Keratinocyte (primary cell): ENCODE measurements around the gene EFNB3. TPM values are rescaled to one million over a fixed set of nuclear protein-coding genes. Genes with fewer than 3 reads are reported as not detected.

ENCODE experiments used
- DNase-seq: peaks from one replicate; pipeline ENCODE4 v3.0.0-alpha.2; 2011; ENCODE audit warnings: low read depth, missing footprints, low spot score
- FAIRE-seq: peaks from 2 replicates; lab custom pipeline; 2011; peaks lifted over from hg19 to GRCh38; lab: Jason Lieb, UNC
- H2AFZ ChIP-seq: 2 replicates; pipeline ENCODE4 v1.6.0; 2012; ENCODE audit warnings: low read length, control low read depth, inconsistent platforms; ENCODE audit not compliant: control insufficient read depth
- H3K27ac ChIP-seq: 2 replicates; pipeline ENCODE4 v1.5.1; 2011; ENCODE audit warnings: low read length; ENCODE audit not compliant: control insufficient read depth, insufficient read depth
- H3K27me3 ChIP-seq: 3 replicates; pipeline ENCODE4 v1.6.0; 2011; ENCODE audit warnings: low read length; ENCODE audit not compliant: control insufficient read depth, insufficient read depth; ENCODE audit errors: extremely low read depth
- H3K36me3 ChIP-seq, 2 experiments: 2 replicates in 1 of 2; 3 replicates in 1 of 2; pipeline ENCODE4 v1.5.1; 2011; ENCODE audit warnings: low read length in 2 of 2, mild to moderate bottlenecking in 1 of 2; ENCODE audit not compliant: control insufficient read depth in 2 of 2, insufficient read depth in 2 of 2; ENCODE audit errors: extremely low read depth in 1 of 2
- H3K4me1 ChIP-seq: 3 replicates; pipeline ENCODE4 v1.5.1; 2011; ENCODE audit warnings: low read length; ENCODE audit not compliant: control insufficient read depth, insufficient read depth; ENCODE audit errors: extremely low read depth
- H3K4me2 ChIP-seq: 3 replicates; pipeline ENCODE4 v1.6.0; 2011; ENCODE audit warnings: low read depth, low read length; ENCODE audit not compliant: control insufficient read depth, insufficient read depth; ENCODE audit errors: extremely low read depth
- H3K4me3 ChIP-seq, 3 experiments: fragments of 200-600 bp in 1 of 3; sonication (generic) in 1 of 3; 2 replicates in 2 of 3; 3 replicates in 1 of 3; pipeline ENCODE4 v1.5.1; 2011 to 2016; ENCODE audit warnings: low read length in 3 of 3, mild to moderate bottlenecking in 3 of 3, control low read depth in 2 of 3, inconsistent platforms in 1 of 3, low read depth in 1 of 3, mixed read lengths in 1 of 3, mixed run types in 1 of 3, moderate library complexity in 1 of 3; ENCODE audit not compliant: control insufficient read depth in 2 of 3, insufficient read depth in 2 of 3; ENCODE audit errors: extremely low read depth in 1 of 3
- H3K79me2 ChIP-seq: 2 replicates; pipeline ENCODE4 v1.6.0; 2012; ENCODE audit warnings: low read length; ENCODE audit not compliant: control insufficient read depth, insufficient read depth
- H3K9ac ChIP-seq: 3 replicates; pipeline ENCODE4 v1.6.0; 2011; ENCODE audit warnings: low read length; ENCODE audit not compliant: control insufficient read depth, insufficient read depth; ENCODE audit errors: extremely low read depth
- H3K9me1 ChIP-seq: 3 replicates; pipeline ENCODE4 v1.6.0; 2011; ENCODE audit warnings: low read length; ENCODE audit not compliant: control insufficient read depth, insufficient read depth; ENCODE audit errors: extremely low read depth
- H3K9me3 ChIP-seq: 2 replicates; pipeline ENCODE4 v1.5.1; 2012; ENCODE audit warnings: low read depth, low read length; ENCODE audit not compliant: control insufficient read depth
- H4K20me1 ChIP-seq: 3 replicates; pipeline ENCODE4 v1.6.0; 2011; ENCODE audit warnings: low read length; ENCODE audit not compliant: control insufficient read depth, insufficient read depth; ENCODE audit errors: extremely low read depth
- EZH2 ChIP-seq: IDR thresholded peaks from one replicate; pipeline ENCODE4 v1.6.1; 2012; ENCODE audit warnings: inconsistent platforms, mild to moderate bottlenecking, low read length, moderate library complexity
- dilution Hi-C: fragments of 300-500 bp; cut with MboI; formaldehyde crosslinking; loops from one replicate; pipeline ENCODE4 v1.7.0; 2020; ENCODE audit warnings: low sequenced_read_pairs; ENCODE audit not compliant: extremely low pct_ligation_motif_present
- polyA plus RNA-seq, 5 experiments: library from polyadenylated mRNA; depleted of rRNA in 3 of 5; stranded (reverse) in 3 of 5; stranded (forward) in 1 of 5; unstranded in 1 of 5; fragments of >200 nt; gene quantifications; 1 replicate in 1 of 5; 2 replicates in 3 of 5; 3 replicates in 1 of 5; pipeline versions ENCODE4 v1.2.1 to v1.2.3, GENCODE V29; 2011 to 2012; ENCODE audit warnings: missing spikeins in 2 of 5, low read depth in 1 of 5, low replicate concordance in 1 of 5
- TF ChIP-seq, protein P1 (sequence below), 3 experiments: IDR thresholded peaks in 1 of 3; conservative IDR thresholded peaks in 1 of 3; optimal IDR thresholded peaks in 1 of 3; 2 replicates in 2 of 3; 3 replicates in 1 of 3; pipeline versions ENCODE3 to v1.5.1; 2011; ENCODE audit warnings: low read length in 3 of 3, mild to moderate bottlenecking in 3 of 3, moderate library complexity in 2 of 3, control low read depth in 1 of 3, inconsistent platforms in 1 of 3; ENCODE audit not compliant: insufficient read depth in 2 of 3; ENCODE audit errors: extremely low read depth in 1 of 3

EFNB3 gene
- polyA plus RNA-seq, 1 donor (not counting 4 experiments of a cell fraction or from before 2014, with no cell fraction given), result 4.1 TPM

DNA sequence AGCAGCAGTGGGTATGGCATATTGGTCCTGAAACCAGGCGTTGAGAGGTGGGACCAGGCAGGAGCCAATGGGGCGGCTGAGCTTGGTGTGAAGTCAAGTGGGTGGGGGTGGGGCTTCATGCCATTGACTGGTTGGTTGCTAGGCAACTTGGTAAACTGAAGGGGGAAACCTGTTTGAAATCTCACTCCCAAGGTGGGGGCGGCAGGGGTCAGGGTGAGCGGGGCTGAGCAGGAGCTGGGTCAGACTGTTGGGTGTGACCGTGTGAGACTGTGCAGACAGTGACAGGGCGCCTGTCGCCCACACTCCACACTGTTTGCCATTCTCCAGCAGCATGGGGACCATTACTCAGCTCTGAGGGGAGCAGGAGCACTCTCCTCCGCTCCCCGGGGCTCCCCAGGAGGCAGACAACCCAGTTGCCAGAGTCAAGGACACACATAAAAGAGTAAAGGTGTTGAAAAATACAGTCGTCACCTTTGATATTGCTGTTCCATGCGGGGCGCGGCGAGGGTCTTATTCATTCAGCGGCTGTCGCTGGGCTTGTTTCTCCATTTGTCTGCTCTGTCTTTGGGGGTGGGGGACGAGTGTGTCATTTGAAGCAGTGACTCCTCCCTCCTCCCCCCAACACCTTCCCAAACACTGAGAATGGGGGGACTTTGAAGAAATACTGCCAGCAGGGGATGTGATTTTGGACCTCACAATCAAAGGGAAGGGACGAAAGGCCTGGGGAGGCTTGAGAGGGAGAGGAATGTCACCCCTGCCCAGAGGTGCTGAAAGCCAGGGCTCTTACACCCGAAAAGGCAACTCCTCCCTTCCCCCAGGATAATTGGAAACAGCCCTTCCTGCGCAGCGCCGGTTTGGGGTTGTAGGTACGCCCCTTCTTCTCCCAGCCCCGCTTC is 1.2 kb upstream of the EFNB3 start:
- no peak overlapping the region for H2AFZ ChIP-seq
- peaks cover 12 to 16% of the 10 kb centered on the region in 2 experiments for H3K36me3 ChIP-seq
- no peak for TF ChIP-seq EZH2
- TF ChIP-seq, protein P1, sequence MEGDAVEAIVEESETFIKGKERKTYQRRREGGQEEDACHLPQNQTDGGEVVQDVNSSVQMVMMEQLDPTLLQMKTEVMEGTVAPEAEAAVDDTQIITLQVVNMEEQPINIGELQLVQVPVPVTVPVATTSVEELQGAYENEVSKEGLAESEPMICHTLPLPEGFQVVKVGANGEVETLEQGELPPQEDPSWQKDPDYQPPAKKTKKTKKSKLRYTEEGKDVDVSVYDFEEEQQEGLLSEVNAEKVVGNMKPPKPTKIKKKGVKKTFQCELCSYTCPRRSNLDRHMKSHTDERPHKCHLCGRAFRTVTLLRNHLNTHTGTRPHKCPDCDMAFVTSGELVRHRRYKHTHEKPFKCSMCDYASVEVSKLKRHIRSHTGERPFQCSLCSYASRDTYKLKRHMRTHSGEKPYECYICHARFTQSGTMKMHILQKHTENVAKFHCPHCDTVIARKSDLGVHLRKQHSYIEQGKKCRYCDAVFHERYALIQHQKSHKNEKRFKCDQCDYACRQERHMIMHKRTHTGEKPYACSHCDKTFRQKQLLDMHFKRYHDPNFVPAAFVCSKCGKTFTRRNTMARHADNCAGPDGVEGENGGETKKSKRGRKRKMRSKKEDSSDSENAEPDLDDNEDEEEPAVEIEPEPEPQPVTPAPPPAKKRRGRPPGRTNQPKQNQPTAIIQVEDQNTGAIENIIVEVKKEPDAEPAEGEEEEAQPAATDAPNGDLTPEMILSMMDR (optimal IDR thresholded peaks at IDR 0.05 in 1 of 3, IDR thresholded peaks at IDR 0.05 in 1 of 3, conservative IDR thresholded peaks at IDR 0.05 in 1 of 3; ENCODE audit: extremely low read depth in 1 of 3, insufficient read depth in 2 of 3, low read length in 3 of 3), result no peak
- H3K27me3 ChIP-seq, result peaks cover 22% of the 10 kb centered on the region
- H3K9me1 ChIP-seq, result no peaks in the 10 kb centered on the region
- no peak overlapping the region for H3K9ac ChIP-seq
- peak overlapping the region in 1 of 3 experiments; percentile 65 for H3K4me3 ChIP-seq
- H3K27ac ChIP-seq, result no peak overlapping the region
- H4K20me1 ChIP-seq, result no peaks in the 10 kb centered on the region
- dilution Hi-C loops, result no loop called here
- H3K9me3 ChIP-seq, result no peaks in the 10 kb centered on the region
- no peak for FAIRE-seq
- no peaks in the 10 kb centered on the region for H3K79me2 ChIP-seq
- no peak for DNase-seq
- peak overlapping the region; percentile 88 for H3K4me2 ChIP-seq
- peaks cover 20% of the 10 kb centered on the region for H3K4me1 ChIP-seq

DNA sequence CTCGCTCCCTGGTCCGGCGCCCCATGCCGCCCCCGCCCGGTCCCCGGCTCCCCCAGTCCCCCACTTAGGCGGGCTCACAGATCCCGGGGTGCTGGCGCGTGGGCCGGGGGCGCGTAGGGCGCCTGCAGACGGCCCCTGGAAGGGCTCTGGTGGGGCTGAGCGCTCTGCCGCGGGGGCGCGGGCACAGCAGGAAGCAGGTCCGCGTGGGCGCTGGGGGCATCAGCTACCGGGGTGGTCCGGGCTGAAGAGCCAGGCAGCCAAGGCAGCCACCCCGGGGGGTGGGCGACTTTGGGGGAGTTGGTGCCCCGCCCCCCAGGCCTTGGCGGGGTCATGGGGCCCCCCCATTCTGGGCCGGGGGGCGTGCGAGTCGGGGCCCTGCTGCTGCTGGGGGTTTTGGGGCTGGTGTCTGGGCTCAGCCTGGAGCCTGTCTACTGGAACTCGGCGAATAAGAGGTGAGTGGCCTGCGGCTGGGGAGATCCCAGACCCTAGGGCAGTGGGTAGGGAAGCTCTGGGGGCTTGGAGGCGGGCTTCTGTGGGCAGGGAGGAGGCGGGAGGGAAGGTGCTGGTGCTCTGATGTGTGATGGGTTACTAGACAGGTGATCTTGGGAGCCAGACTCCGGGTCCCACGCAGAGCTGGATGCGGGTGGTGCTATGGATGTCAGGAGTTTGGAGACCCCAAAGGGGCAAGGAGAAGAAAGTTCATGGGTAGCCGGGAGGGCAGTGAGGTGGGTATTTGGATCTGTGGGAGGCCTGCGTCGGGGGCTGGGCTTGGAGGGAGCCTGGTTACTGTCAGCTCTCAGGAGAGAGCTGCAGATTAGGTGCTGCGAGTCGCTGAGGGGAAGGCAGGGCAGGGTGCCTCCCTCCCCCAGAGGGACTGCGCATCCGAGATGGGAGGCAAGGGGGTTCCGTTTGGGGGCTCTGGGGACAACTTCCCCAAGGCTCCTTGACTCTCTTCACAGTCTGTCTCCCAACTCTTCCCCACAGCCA is 560 bp downstream of the EFNB3 start:
- no peaks in the 10 kb centered on the region for H3K9me3 ChIP-seq
- peaks cover 22% of the 10 kb centered on the region for H3K27me3 ChIP-seq
- peaks cover 24% of the 10 kb centered on the region for H3K4me1 ChIP-seq
- TF ChIP-seq EZH2, result peak; percentile 68
- TF ChIP-seq, protein P1 (optimal IDR thresholded peaks at IDR 0.05 in 1 of 3, IDR thresholded peaks at IDR 0.05 in 1 of 3, conservative IDR thresholded peaks at IDR 0.05 in 1 of 3; ENCODE audit: extremely low read depth in 1 of 3, insufficient read depth in 2 of 3, low read length in 3 of 3), result no peak
- dilution Hi-C loops, result no loop called here
- DNase-seq, result no peak
- H3K36me3 ChIP-seq, result peaks cover 12 to 16% of the 10 kb centered on the region in 2 experiments
- H3K9me1 ChIP-seq, result no peaks in the 10 kb centered on the region
- FAIRE-seq, result no peak
- no peak overlapping the region for H2AFZ ChIP-seq
- H3K79me2 ChIP-seq, result no peaks in the 10 kb centered on the region
- no peak overlapping the region for H3K27ac ChIP-seq
- peak overlapping the region; percentile 28 for H3K9ac ChIP-seq
- H3K4me3 ChIP-seq, result peak overlapping the region; percentile 44 to 73 (median 65)
- H3K4me2 ChIP-seq, result peak overlapping the region; percentile 88
- H4K20me1 ChIP-seq, result no peaks in the 10 kb centered on the region
